ENCODE measurements around the gene MTR. TPM values are rescaled to one million over a fixed set of nuclear protein-coding genes. Genes with fewer than 3 reads are reported as not detected.

MTR gene
- total RNA-seq, 1 experiment from 2014 or later = 26.3 TPM

DNA sequence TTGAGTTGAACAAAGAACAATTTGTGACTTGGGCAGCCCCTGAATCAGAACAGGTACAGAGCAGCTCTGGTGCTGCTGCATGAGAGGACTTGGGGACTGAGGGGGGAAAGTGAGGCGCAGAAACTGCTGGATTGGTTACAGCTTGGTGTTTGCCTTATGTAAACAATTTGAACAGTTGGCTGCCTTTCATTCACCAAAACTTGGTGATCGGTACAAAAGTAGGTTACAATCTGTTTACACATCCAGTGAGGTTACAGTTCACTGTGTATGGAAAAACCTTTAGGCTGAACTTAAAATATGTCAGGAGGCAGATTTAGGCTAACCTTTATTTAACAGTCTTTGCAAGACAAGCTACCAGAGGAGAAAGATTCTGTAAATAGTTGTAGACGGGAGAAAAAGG lies 28.6 kb upstream of the MTR start:
- no peak overlapping the region for H3K4me3 ChIP-seq (ENCODE audit: low read depth, low read length)
- POLR2A ChIA-PET = no interaction called here
- no TSS peak for BruUV-seq (replicated peaks)
- intact Hi-C loops (cut with micrococcal nuclease; ENCODE audit: unreplicated experiment) = no loop called here
- no peak for DNase-seq
- 0 out of 2 replicates have a peak, but pooled peaks cover under 1% of the 10 kb centered on the region for H3K4me1 ChIP-seq
- Mint-ChIP-seq H3K9me3 (ENCODE audit: unreplicated experiment) (no peaks in the 10 kb centered on the region), H3K36me3 (ENCODE audit: insufficient read depth, unreplicated experiment) (no peaks in the 10 kb centered on the region), H3K27ac (ENCODE audit: unreplicated experiment) (no peak overlapping the region), H3K4me3 (ENCODE audit: unreplicated experiment) (no peak overlapping the region), H3K4me1 (ENCODE audit: low read depth, unreplicated experiment) (no peaks in the 10 kb centered on the region), H3K27me3 (ENCODE audit: insufficient read depth, unreplicated experiment) (peaks cover 13% of the 10 kb centered on the region)
- CTCF ChIA-PET = interaction anchor here (0.7 kb wide), 1 partner anchor 13 kb away, joined by 3 read pairs; no protein-coding TSS in a partner anchor
- H3K27me3 ChIP-seq (replicated peaks; ENCODE audit: control insufficient read depth, insufficient read depth, low read length) = no peaks in the 10 kb centered on the region
- H3K36me3 ChIP-seq (ENCODE audit: control insufficient read depth, insufficient read depth, low read length) = no peaks in the 10 kb centered on the region
- no peaks in the 10 kb centered on the region for H3K9me3 ChIP-seq
- TF ChIP-seq, protein P1, sequence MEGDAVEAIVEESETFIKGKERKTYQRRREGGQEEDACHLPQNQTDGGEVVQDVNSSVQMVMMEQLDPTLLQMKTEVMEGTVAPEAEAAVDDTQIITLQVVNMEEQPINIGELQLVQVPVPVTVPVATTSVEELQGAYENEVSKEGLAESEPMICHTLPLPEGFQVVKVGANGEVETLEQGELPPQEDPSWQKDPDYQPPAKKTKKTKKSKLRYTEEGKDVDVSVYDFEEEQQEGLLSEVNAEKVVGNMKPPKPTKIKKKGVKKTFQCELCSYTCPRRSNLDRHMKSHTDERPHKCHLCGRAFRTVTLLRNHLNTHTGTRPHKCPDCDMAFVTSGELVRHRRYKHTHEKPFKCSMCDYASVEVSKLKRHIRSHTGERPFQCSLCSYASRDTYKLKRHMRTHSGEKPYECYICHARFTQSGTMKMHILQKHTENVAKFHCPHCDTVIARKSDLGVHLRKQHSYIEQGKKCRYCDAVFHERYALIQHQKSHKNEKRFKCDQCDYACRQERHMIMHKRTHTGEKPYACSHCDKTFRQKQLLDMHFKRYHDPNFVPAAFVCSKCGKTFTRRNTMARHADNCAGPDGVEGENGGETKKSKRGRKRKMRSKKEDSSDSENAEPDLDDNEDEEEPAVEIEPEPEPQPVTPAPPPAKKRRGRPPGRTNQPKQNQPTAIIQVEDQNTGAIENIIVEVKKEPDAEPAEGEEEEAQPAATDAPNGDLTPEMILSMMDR (IDR thresholded peaks at IDR 0.05; ENCODE audit: insufficient read depth in 1 of 2, low read depth in 1 of 2, low read length in 1 of 2, severe bottlenecking in 1 of 2, unreplicated experiment in 1 of 2) = no peak

DNA sequence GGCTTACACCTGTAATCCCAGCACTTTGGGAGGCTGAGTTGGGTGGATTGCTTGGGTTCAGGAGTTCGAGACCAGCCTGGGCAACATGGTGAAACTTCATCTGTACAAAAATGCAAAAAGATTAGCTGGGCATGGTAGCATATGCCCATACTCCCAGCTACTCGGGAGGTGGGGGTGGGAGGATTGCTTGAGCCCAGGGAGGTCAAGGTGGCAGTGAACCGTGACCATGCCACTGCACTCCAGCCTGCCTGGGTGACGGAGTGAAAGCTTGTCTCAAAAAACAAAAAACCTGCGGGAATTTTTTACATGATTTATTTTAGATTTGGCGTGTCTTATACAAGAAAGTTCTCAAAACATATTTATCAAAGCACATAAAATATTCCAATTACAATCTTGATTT lies 27.8 kb upstream of the MTR start:
- no peak overlapping the region for H3K27ac Mint-ChIP-seq (ENCODE audit: unreplicated experiment)
- POLR2A ChIA-PET = no interaction called here

DNA sequence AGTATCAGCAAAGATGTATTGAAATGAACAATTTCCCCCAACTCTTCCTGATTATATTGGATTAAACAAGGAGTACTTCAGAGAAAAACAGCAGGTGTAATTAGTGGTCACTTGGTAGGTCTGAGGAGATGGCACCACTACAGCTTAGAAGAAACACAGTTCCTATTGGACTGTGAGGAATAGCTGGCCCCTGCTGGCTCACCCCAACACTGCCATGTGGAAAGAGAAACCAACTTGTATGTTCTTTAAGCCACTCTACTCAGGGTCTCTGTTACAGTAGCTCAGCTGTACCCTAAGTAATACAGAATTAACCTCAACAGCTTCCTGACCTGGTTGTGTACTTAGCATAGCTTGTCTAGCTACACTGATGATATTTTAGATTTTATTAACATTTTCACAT lies 26.5 kb upstream of the MTR start:
- H3K27me3 Mint-ChIP-seq (ENCODE audit: insufficient read depth, unreplicated experiment) = peaks cover 13% of the 10 kb centered on the region
- no TSS peak for BruUV-seq (replicated peaks)
- no peaks in the 10 kb centered on the region for H3K9me3 ChIP-seq
- no peak overlapping the region for H3K27ac Mint-ChIP-seq (ENCODE audit: unreplicated experiment)
- no peaks in the 10 kb centered on the region for H3K4me1 Mint-ChIP-seq (ENCODE audit: low read depth, unreplicated experiment)
- H3K9me3 Mint-ChIP-seq (ENCODE audit: unreplicated experiment) = no peaks in the 10 kb centered on the region
- no peak for DNase-seq
- no peaks in the 10 kb centered on the region for H3K36me3 ChIP-seq (ENCODE audit: control insufficient read depth, insufficient read depth, low read length)
- no peak overlapping the region for H3K4me3 ChIP-seq (ENCODE audit: low read depth, low read length)
- intact Hi-C loops (cut with micrococcal nuclease; ENCODE audit: unreplicated experiment) = no loop called here
- H3K27me3 ChIP-seq (replicated peaks; ENCODE audit: control insufficient read depth, insufficient read depth, low read length) = no peaks in the 10 kb centered on the region
- no peaks in the 10 kb centered on the region for H3K4me1 ChIP-seq
- TF ChIP-seq, protein P1 (IDR thresholded peaks at IDR 0.05; ENCODE audit: insufficient read depth in 1 of 2, low read depth in 1 of 2, low read length in 1 of 2, severe bottlenecking in 1 of 2, unreplicated experiment in 1 of 2) = no peak
- ChIA-PET POLR2A (no interaction called here), CTCF (interaction anchor here (1.2 kb wide), 1 partner anchor 15 kb away, joined by 3 read pairs; no protein-coding TSS in a partner anchor)
- no peaks in the 10 kb centered on the region for H3K36me3 Mint-ChIP-seq (ENCODE audit: insufficient read depth, unreplicated experiment)
- no peak overlapping the region for H3K4me3 Mint-ChIP-seq (ENCODE audit: unreplicated experiment)

More for the DNA sequence above, 27.8 kb upstream of the MTR start:
- H3K36me3 Mint-ChIP-seq (ENCODE audit: insufficient read depth, unreplicated experiment) = no peaks in the 10 kb centered on the region
- no peaks in the 10 kb centered on the region for H3K4me1 Mint-ChIP-seq (ENCODE audit: low read depth, unreplicated experiment)
- H3K27me3 ChIP-seq (replicated peaks; ENCODE audit: control insufficient read depth, insufficient read depth, low read length) = no peaks in the 10 kb centered on the region
- no peak overlapping the region for H3K4me3 Mint-ChIP-seq (ENCODE audit: unreplicated experiment)
- H3K9me3 ChIP-seq = no peaks in the 10 kb centered on the region
- TF ChIP-seq, protein P1 (IDR thresholded peaks at IDR 0.05; ENCODE audit: insufficient read depth in 1 of 2, low read depth in 1 of 2, low read length in 1 of 2, severe bottlenecking in 1 of 2, unreplicated experiment in 1 of 2) = no peak
- CTCF ChIA-PET = no interaction called here
- H3K9me3 Mint-ChIP-seq (ENCODE audit: unreplicated experiment) = no peaks in the 10 kb centered on the region
- H3K4me1 ChIP-seq = no peaks in the 10 kb centered on the region
- no peaks in the 10 kb centered on the region for H3K36me3 ChIP-seq (ENCODE audit: control insufficient read depth, insufficient read depth, low read length)
- DNase-seq = no peak
- H3K4me3 ChIP-seq (ENCODE audit: low read depth, low read length) = no peak overlapping the region
- H3K27me3 Mint-ChIP-seq (ENCODE audit: insufficient read depth, unreplicated experiment) = peaks cover 13% of the 10 kb centered on the region
- no TSS peak for BruUV-seq (replicated peaks)
- intact Hi-C loops (cut with micrococcal nuclease; ENCODE audit: unreplicated experiment) = no loop called here

All from Caco-2 (cell line).